ENCODE data around the gene LIMCH1.
"Not testable (repeated sequence)": the region's sequence is repeated elsewhere in the genome, so short reads cannot be mapped to it uniquely, and the experiment has no call there.

Gene LIMCH1

GRCh38 chr4:41651150-41651549, 113.2 kb downstream of the LIMCH1 start:
- H3K4me3 ChIP-seq (ENCODE audit: low read depth, low read length); H3K4me1 ChIP-seq (ENCODE audit: control insufficient read depth, insufficient read depth, low read length); H3K9ac ChIP-seq (ENCODE audit: low read depth, low read length); H3K27me3 ChIP-seq (ENCODE audit: control insufficient read depth, insufficient read depth, low read length); H3K9me3 ChIP-seq (ENCODE audit: control insufficient read depth, insufficient read depth, low read length); H3K36me3 ChIP-seq (ENCODE audit: control insufficient read depth, insufficient read depth, low read length): not testable (repeated sequence)

DNA sequence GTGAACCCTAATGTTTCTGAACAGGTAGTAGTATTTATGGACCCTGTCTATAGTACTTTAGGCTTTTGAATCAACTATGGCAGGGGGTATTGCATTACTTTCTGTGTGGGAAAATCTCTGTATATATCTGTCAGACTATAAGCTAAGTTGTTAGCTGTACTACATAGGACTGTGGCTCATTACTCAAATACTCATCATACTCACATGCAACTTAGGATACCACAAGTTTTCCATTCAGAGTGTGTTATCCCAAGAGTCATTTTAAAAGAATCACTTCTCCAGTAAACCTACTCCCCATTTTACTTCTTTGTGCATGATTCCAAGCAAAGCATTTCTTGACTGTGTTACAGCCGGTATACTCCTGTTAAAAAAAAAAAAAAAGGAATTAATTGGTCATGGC, 115.0 kb downstream of the LIMCH1 start:
- no peaks in the 10 kb centered on the region for H3K4me1 ChIP-seq (ENCODE audit: control insufficient read depth, insufficient read depth, low read length)
- H3K9me3 ChIP-seq (ENCODE audit: control insufficient read depth, insufficient read depth, low read length): no peaks in the 10 kb centered on the region
- H3K4me3 ChIP-seq (ENCODE audit: low read depth, low read length): no peak overlapping the region
- no peak overlapping the region for H3K9ac ChIP-seq (ENCODE audit: low read depth, low read length)
- H3K27me3 ChIP-seq (ENCODE audit: control insufficient read depth, insufficient read depth, low read length): no peaks in the 10 kb centered on the region
- H3K36me3 ChIP-seq (ENCODE audit: control insufficient read depth, insufficient read depth, low read length): no peaks in the 10 kb centered on the region

GRCh38 chr4:41653523-41653922, 115.6 kb downstream of the LIMCH1 start:
- H3K9ac ChIP-seq (ENCODE audit: low read depth, low read length): no peak overlapping the region

DNA sequence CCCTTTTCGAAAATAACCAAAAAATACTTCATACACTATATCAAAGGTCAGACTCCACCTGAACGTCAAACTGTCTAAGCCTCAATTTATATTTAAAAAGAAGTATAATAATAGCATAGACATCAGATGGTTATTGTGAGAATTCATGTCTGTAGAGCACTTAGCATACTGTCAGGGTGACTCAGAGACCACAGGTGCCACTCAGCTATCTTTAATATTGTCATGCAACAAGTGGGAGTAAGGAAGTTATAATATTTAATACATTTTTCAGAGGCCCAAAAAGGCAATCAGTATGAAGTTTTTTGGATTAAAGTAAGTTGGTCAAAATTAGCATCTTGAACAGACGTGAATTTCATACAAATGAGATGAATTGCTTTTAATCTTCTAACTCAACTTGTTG, 117.2 kb downstream of the LIMCH1 start:
- no peak overlapping the region for H3K9ac ChIP-seq (ENCODE audit: low read depth, low read length)
- no peak overlapping the region for H3K4me3 ChIP-seq (ENCODE audit: low read depth, low read length)
- no peaks in the 10 kb centered on the region for H3K9me3 ChIP-seq (ENCODE audit: control insufficient read depth, insufficient read depth, low read length)
- no peaks in the 10 kb centered on the region for H3K27me3 ChIP-seq (ENCODE audit: control insufficient read depth, insufficient read depth, low read length)
- H3K4me1 ChIP-seq (ENCODE audit: control insufficient read depth, insufficient read depth, low read length): no peaks in the 10 kb centered on the region
- no peaks in the 10 kb centered on the region for H3K36me3 ChIP-seq (ENCODE audit: control insufficient read depth, insufficient read depth, low read length)

More at GRCh38 chr4:41653523-41653922, 115.6 kb downstream of the LIMCH1 start:
- H3K4me1 ChIP-seq (ENCODE audit: control insufficient read depth, insufficient read depth, low read length): no peaks in the 10 kb centered on the region
- no peaks in the 10 kb centered on the region for H3K9me3 ChIP-seq (ENCODE audit: control insufficient read depth, insufficient read depth, low read length)
- no peaks in the 10 kb centered on the region for H3K36me3 ChIP-seq (ENCODE audit: control insufficient read depth, insufficient read depth, low read length)
- no peaks in the 10 kb centered on the region for H3K27me3 ChIP-seq (ENCODE audit: control insufficient read depth, insufficient read depth, low read length)
- H3K4me3 ChIP-seq (ENCODE audit: low read depth, low read length): no peak overlapping the region

DNA sequence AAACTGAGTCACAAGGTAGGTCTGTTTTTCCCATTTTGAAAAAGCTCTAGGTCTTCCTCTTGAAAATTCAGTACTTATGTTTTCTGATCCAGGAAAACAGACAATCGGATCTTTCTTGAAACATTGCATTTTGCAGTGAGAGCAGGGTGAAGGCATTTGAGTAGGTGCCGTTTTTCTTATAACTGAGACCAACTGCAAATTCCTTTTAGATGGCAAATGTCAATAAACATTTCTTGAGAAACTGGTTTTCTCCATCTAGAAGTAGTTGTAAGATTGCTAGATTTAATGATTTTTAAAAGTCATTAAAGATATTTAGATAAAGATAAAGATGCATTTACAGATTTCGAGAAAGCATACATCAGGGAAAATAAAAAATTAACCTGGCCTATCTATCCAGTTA, 118.1 kb downstream of the LIMCH1 start:
- no peaks in the 10 kb centered on the region for H3K4me1 ChIP-seq (ENCODE audit: control insufficient read depth, insufficient read depth, low read length)
- no peaks in the 10 kb centered on the region for H3K9me3 ChIP-seq (ENCODE audit: control insufficient read depth, insufficient read depth, low read length)
- H3K27me3 ChIP-seq (ENCODE audit: control insufficient read depth, insufficient read depth, low read length): no peaks in the 10 kb centered on the region
- H3K9ac ChIP-seq (ENCODE audit: low read depth, low read length): no peak overlapping the region
- H3K36me3 ChIP-seq (ENCODE audit: control insufficient read depth, insufficient read depth, low read length): no peaks in the 10 kb centered on the region
- no peak overlapping the region for H3K4me3 ChIP-seq (ENCODE audit: low read depth, low read length)

DNA sequence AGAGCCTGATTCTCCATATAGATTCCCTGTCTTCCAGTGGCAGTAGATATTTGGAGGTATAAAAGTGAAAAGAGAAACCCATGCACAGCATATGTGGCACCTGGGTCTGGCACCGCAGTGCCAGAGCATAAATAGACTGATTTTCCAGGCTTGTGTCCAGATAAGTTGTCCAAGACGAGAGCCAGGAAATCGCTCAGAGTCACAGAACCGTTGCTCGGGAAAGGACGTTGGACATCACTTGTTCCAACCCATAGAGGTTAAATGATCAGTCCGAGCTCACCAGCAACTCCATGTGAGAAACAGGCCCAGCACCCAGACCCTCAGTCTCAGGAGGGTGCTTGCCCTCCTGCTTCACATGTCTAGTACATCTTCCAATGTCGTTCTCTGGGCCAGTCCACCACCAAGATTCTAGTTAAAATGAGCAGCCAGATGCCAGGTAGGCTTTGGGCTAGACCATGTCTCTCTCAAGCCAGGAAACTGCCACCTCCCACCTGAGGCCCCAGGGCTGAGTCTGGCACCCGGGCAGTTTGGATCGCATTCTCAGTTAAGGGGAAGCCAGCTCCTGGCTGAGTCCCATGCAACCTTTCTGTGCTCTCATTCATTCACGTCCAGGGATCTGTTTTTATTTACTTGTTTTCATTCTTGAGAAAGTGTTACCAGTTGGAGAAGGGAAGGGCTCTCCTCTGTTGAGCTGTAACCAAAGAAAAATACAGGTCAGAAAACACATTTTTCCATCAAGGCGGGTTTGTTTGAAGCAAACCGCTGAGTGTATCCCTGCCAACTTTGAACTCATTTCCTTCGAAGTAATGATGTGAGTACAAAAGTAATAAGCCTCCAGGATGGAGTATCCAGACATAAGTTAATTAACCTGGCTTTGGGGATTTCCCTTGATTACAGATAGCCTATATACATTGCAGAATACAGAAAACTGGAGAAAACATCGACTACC, 118.9 kb downstream of the LIMCH1 start:
- no peaks in the 10 kb centered on the region for H3K36me3 ChIP-seq (ENCODE audit: control insufficient read depth, insufficient read depth, low read length)
- H3K4me1 ChIP-seq (ENCODE audit: control insufficient read depth, insufficient read depth, low read length): no peaks in the 10 kb centered on the region
- no peak overlapping the region for H3K4me3 ChIP-seq (ENCODE audit: low read depth, low read length)
- no peaks in the 10 kb centered on the region for H3K27me3 ChIP-seq (ENCODE audit: control insufficient read depth, insufficient read depth, low read length)
- no peaks in the 10 kb centered on the region for H3K9me3 ChIP-seq (ENCODE audit: control insufficient read depth, insufficient read depth, low read length)
- H3K9ac ChIP-seq (ENCODE audit: low read depth, low read length): no peak overlapping the region

GRCh38 chr4:41657561-41657960, 119.6 kb downstream of the LIMCH1 start:
- Histone ChIP-seq H3K27me3 (ENCODE audit: control insufficient read depth, insufficient read depth, low read length) (no peaks in the 10 kb centered on the region), H3K9ac (ENCODE audit: low read depth, low read length) (no peak overlapping the region), H3K4me3 (ENCODE audit: low read depth, low read length) (no peak overlapping the region), H3K36me3 (ENCODE audit: control insufficient read depth, insufficient read depth, low read length) (no peaks in the 10 kb centered on the region), H3K9me3 (ENCODE audit: control insufficient read depth, insufficient read depth, low read length) (no peaks in the 10 kb centered on the region), H3K4me1 (ENCODE audit: control insufficient read depth, insufficient read depth, low read length) (no peaks in the 10 kb centered on the region)

DNA sequence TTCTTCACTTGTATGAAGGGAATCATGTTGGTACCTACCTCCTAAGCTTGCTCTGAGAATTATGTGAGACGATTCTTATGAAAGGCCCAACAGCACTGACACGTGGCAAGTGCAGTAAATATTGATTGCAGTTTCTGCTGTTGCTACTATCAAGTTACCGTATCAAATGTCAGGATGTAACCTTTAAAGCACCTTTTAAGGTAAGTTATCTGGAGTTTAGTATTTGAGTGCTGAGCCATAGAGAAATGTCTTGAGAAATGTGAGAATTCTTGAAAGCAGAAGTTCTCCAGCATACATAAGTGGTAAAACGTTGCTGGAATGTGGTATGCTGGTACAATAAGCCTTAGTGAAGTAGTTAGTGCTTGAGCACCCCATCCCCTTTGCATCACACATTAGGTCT, 120.2 kb downstream of the LIMCH1 start:
- no peaks in the 10 kb centered on the region for H3K9me3 ChIP-seq (ENCODE audit: control insufficient read depth, insufficient read depth, low read length)
- no peaks in the 10 kb centered on the region for H3K36me3 ChIP-seq (ENCODE audit: control insufficient read depth, insufficient read depth, low read length)
- no peak overlapping the region for H3K9ac ChIP-seq (ENCODE audit: low read depth, low read length)
- no peak overlapping the region for H3K4me3 ChIP-seq (ENCODE audit: low read depth, low read length)
- H3K4me1 ChIP-seq (ENCODE audit: control insufficient read depth, insufficient read depth, low read length): no peaks in the 10 kb centered on the region
- no peaks in the 10 kb centered on the region for H3K27me3 ChIP-seq (ENCODE audit: control insufficient read depth, insufficient read depth, low read length)

GRCh38 chr4:41660352-41660751, 122.4 kb downstream of the LIMCH1 start:
- Histone ChIP-seq H3K4me3 (ENCODE audit: low read depth, low read length) (no peak overlapping the region), H3K9me3 (ENCODE audit: control insufficient read depth, insufficient read depth, low read length) (no peaks in the 10 kb centered on the region), H3K36me3 (ENCODE audit: control insufficient read depth, insufficient read depth, low read length) (no peaks in the 10 kb centered on the region), H3K27me3 (ENCODE audit: control insufficient read depth, insufficient read depth, low read length) (no peaks in the 10 kb centered on the region), H3K9ac (ENCODE audit: low read depth, low read length) (no peak overlapping the region), H3K4me1 (ENCODE audit: control insufficient read depth, insufficient read depth, low read length) (no peaks in the 10 kb centered on the region)

DNA sequence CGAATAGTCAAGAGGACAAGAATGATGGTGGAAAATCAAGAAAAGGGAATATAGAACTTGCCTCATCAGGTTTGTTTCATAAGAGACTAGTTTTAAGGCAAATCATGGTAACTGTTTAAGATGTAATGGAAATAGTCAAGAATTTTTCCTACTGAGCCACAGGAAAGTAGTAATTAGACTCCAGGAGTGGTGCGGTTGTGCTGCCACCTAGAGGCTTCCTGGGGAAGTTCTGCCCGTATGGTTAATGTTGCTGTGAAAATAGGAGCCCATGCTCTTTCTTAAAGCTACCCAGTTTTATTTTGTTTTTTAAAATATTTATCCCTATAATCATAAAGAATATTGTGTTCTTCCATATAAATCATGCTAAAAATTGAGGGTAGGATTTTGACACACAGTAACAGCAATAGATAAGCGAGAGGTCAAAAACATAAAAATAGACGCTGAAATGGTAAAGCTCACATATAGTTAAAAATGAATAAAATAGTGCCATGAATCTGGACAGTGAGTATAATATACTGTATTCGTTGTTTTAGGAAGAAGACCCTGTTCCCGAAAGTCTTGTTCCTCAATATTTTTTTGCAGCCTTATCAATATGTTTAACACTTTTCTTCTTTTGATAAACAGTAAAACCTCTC, 123.6 kb downstream of the LIMCH1 start:
- no peaks in the 10 kb centered on the region for H3K4me1 ChIP-seq (ENCODE audit: control insufficient read depth, insufficient read depth, low read length)
- H3K9ac ChIP-seq (ENCODE audit: low read depth, low read length): no peak overlapping the region
- no peak overlapping the region for H3K4me3 ChIP-seq (ENCODE audit: low read depth, low read length)
- H3K36me3 ChIP-seq (ENCODE audit: control insufficient read depth, insufficient read depth, low read length): no peaks in the 10 kb centered on the region
- H3K9me3 ChIP-seq (ENCODE audit: control insufficient read depth, insufficient read depth, low read length): no peaks in the 10 kb centered on the region
- H3K27me3 ChIP-seq (ENCODE audit: control insufficient read depth, insufficient read depth, low read length): no peaks in the 10 kb centered on the region

DNA sequence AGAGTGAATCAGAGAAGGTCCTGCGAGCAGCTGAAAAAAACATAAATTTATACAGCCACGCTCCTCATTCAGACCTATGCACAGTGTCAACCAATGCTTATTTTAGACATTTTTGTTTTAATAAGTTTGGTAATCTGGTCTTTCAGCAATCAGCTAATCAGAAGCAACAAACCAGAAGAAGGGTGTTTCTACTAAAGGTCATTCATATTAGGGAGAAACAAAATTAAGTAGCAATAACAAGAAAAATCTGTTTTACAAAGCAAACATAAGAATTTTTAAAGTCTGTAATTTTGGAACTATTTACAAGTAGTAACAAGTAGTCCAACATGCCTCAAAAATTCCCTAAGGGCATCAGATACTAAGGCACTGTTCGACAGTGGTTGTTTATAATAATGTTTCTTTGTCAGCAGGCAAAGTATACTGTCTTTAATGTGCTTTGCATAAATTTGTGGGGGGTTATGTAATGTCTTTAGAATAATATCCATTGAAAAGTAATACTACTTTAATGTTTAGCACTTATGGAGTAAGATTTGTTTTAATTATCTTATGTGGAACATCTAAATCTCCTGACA, 127.8 kb downstream of the LIMCH1 start:
- no peaks in the 10 kb centered on the region for H3K4me1 ChIP-seq (ENCODE audit: control insufficient read depth, insufficient read depth, low read length)
- H3K27me3 ChIP-seq (ENCODE audit: control insufficient read depth, insufficient read depth, low read length): no peaks in the 10 kb centered on the region
- H3K4me3 ChIP-seq (ENCODE audit: low read depth, low read length): no peak overlapping the region
- no peaks in the 10 kb centered on the region for H3K9me3 ChIP-seq (ENCODE audit: control insufficient read depth, insufficient read depth, low read length)
- H3K36me3 ChIP-seq (ENCODE audit: control insufficient read depth, insufficient read depth, low read length): no peaks in the 10 kb centered on the region
- H3K9ac ChIP-seq (ENCODE audit: low read depth, low read length): no peak overlapping the region

- no peaks in the 10 kb centered on the region for H3K4me1 ChIP-seq (ENCODE audit: control insufficient read depth, insufficient read depth, low read length)
- no peaks in the 10 kb centered on the region for H3K9me3 ChIP-seq (ENCODE audit: control insufficient read depth, insufficient read depth, low read length)
- H3K36me3 ChIP-seq (ENCODE audit: control insufficient read depth, insufficient read depth, low read length): no peaks in the 10 kb centered on the region
- H3K9ac ChIP-seq (ENCODE audit: low read depth, low read length): no peak overlapping the region
- no peaks in the 10 kb centered on the region for H3K27me3 ChIP-seq (ENCODE audit: control insufficient read depth, insufficient read depth, low read length)
- H3K4me3 ChIP-seq (ENCODE audit: low read depth, low read length): no peak overlapping the region
These were observed 130.1 kb downstream of the LIMCH1 start for GRCh38 chr4:41668024-41668423.

Data from iPS-15b (cell line).